Stimulated activated CD8-positive, alpha-beta memory T cell treated with anti-CD3 and anti-CD28 coated beads, Interleukin-12 subunit alpha, Interleukin-12 subunit beta, amount 100 ng/mL, for 24 hours (primary cell): ENCODE measurements around the gene RBPJ.

Source experiments
- DNase-seq: peaks from one replicate; pipeline ENCODE4 v3.0.0-alpha.2; 2020; ENCODE audit errors: extremely low read depth

The RBPJ gene

GRCh38 chr4:26320538-26321372 lies at the start of gene RBPJ:
Gene RBPJ (plus strand): TSS chr4:26321014. CDS start chr4:26321029, 15 bp downstream.
- DNase-seq, result peak; percentile 57

DNA sequence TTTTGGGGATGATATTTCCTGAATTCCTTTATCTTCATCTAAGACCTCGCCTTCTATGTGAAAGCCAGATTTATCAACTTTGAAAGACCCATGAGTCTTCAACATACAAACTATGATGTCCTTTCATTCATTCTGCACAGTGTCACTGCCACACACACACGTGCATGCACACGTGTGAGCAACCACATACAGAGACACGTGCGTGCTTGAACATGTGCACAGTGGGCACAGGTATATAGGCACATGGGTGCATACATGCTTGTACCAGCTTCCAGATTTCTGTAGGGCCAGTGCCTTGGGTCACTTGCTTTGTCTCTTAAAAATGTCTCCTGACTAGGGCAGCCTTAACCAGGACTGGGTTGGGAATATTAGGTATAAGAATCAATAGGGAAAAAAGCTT lies 49.1 kb upstream of the RBPJ start:
- no peak for DNase-seq

GRCh38 chr4:26272654-26273615 lies 47.9 kb upstream of the RBPJ start:
- DNase-seq, result no peak

GRCh38 chr4:26273616-26273980 lies 47.2 kb upstream of the RBPJ start:
- no peak for DNase-seq

DNA sequence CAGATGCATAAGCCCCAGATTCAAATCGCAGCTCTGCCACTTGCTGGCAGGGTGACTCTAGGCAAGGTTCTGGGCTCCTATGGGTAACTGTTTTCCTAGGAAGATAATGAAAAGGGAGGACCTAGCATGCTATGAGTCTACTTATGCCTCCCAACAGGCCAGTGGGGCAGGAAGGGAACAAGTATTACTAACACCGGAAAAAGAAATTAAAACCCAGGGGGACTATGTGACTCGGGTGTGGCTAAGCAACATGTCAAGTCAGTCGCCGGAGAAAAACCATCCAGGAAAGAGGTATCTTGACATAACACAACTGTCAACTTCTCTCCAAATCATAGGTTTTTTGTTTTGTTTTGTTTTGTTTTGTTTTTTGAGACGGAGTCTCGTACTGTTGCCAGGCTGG lies 45.5 kb upstream of the RBPJ start:
- no peak for DNase-seq

DNA sequence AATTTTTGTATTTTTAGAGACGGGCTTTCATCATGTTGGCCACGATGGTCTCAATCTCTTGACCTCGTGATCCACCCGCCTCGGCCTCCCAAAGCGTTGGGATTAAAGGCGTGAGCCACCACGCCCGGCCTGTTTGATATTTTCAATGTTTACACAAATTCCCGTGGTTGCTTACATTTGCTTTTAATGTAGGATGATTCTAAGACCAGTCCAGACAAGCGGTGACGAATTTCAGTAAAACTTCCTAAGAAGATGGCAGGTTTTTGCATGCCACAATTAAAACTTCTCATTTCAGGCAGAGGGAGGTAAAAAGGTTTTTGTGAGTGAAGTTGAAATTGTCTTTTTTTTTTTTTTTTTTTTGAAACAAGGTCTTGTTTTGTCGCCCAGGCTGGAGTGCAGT lies 41.4 kb upstream of the RBPJ start:
- no peak for DNase-seq

DNA sequence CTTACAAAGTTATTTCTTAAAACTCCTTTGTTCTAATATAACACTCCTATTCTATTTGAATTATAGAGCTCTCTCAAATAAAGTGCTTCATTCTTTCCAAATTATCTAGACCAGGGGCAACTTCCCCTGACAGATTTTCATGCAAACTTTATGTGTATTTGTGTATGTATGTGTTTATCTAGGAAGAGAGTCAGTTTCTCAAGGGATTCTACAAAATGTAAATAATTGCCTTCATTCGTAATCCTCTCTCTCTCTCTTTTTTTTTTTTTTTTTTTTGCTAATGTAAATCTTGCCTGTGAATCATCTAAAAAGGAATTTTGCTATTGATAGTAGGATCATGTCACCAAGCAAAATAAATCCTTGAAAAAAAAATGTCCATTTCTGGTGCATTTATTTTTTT lies 38.9 kb upstream of the RBPJ start:
- no peak for DNase-seq

DNA sequence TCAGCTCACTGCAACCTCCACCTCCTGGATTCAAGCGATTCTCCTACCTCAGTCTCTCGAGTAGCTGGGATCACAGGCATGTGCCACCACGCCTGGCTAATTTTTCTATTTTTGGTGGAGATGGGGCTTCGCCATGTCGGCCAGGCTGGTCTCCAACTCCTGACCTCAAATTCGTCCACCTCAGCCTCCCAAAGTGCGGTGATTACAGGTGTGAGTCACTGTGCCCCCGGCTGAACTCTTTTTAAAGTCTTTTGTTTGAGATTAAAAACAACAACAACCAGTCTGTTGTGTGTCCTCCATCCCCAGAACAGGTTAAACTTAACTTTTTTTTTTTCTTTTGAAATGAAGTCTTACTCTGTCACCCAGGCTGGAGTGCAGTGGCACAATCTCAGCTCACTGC lies 36.3 kb upstream of the RBPJ start:
- no peak for DNase-seq

GRCh38 chr4:26285272-26285671 lies 35.5 kb upstream of the RBPJ start:
- no peak for DNase-seq

GRCh38 chr4:26287756-26288155 lies 33.1 kb upstream of the RBPJ start:
- no peak for DNase-seq

DNA sequence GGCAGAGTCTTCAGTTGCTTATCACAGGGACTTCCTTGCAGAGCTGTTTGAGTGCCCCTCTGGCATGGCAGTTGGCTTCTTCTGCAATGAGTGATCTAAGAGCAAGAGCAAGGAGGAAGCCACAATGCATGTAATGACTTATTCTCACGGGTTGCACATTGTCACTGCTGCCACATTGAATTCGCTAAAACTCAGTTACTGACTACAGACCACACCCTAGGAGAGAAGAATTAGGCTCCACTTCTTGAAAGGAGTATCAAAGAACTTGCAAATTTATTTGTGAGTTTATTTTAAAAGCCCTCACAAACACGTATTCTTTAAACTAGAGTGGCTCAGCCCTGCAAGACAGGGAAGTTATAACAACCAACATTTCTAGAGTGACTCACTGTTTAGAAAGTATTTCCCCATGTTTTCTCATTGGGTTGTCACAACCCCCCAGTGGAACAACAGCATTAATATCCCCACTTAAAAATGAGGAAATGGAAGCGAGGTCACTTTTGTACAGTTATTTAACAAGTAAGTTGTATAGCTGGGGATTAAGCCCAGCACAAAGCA lies 32.4 kb upstream of the RBPJ start:
- no peak for DNase-seq

GRCh38 chr4:26289401-26289800 lies 31.4 kb upstream of the RBPJ start:
- DNase-seq, result no peak

DNA sequence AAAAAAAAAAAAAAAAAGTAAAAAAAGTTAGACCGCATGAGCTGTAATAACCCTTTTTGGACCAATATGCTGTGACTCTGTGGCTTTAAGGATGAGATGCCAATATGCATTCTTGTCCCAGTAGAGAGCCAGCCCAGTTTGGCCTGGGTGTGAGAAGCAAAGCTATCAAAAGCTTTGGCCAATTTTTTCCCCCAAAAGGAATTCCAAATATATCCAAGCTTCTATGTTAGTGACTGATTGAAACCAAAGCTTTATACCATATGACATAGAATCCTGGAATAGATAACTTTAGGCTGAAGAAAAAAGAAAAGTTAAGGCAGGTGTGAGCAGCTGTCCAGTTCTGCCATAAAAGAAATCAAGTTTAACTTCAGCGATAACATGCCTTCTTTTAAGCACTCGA lies 30.5 kb upstream of the RBPJ start:
- no peak for DNase-seq

DNA sequence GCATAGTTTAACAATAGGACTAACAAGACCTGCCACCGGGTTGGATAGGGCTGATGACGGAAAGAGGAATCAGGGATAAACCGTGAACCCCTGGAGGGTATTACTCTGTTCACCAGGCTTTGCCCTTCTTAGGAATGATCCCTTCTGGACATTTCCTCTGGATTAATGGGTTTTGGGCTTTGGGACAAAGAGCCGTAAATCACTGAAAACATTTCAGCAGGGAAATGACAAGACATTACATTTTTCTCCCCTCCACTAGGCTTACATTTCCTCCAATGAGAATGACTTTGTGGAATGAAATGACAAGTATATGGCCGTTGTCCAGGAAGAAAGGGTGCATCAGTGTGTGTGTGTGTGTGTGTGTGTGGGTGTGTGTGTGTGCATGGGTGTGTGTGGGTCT lies 25.9 kb upstream of the RBPJ start:
- DNase-seq, result no peak

- DNase-seq, result no peak
Measured at GRCh38 chr4:26296021-26296420, 24.8 kb upstream of the RBPJ start.

DNA sequence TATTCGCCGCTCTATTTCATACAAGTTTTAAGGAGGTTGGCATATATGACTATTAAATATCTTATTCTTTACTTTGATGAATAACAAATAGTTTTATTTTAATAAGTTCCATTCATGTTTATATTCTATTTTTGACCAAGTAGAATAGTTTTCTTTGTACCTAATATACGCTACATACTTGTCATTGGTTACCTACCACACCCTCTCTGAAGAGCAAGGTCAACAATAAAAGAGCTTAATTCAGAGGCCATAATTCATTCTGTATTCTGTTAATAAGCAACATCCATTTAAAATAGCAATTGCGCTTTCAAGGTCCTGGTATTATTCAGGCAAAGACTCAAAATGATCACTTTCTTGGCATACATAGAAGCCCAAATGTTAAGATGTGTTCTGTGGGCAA lies 24.3 kb upstream of the RBPJ start:
- DNase-seq, result no peak

GRCh38 chr4:26297219-26297618 lies 23.6 kb upstream of the RBPJ start:
- no peak for DNase-seq

DNA sequence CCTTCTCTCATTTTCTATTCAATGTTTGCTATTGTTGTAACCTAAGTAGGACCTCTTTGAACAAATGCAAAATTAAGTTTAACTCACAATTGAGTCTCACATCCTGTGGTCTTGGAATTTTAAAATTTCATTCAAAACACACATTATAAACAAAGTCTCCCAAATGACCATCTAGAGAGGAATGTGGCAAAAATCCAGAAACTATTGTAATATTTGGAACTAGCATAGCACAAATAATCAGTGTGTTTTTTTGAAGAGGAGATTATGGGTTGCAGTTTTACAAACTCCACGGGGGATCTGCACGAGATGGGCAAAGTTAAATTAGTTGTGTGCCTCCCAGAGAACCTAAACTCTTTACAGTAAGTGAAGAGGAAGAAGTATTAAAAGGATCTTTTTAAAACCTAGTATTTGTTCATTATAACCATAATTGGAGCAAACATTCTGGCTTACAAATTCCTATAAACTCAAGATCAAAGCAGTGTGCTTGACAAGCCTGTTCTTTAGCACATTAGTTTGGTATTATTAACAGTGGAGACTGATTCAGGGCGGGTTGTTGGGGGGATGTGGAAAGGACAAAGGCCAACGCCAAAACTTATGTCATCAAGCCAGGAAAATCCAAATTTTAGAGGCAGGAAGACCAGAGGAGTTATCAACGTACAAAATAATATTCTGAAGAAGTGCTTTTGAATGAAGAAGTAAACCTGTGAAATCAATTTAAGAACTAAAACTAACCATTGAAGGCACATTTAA lies 22.4 kb upstream of the RBPJ start:
- DNase-seq, result no peak

GRCh38 chr4:26299254-26299882 lies 21.4 kb upstream of the RBPJ start:
- no peak for DNase-seq

- DNase-seq, result no peak
Measured at GRCh38 chr4:26300314-26301307, 20.2 kb upstream of the RBPJ start.
